Endometrial microvascular endothelial cells (primary cell): ENCODE data around the gene STK16. TPM values are rescaled to one million over a fixed set of nuclear protein-coding genes. Genes with fewer than 3 reads are reported as not detected.
"Not testable (repeated sequence)": the region's sequence is repeated elsewhere in the genome, so short reads cannot be mapped to it uniquely, and the experiment has no call there.

ENCODE experiments used
- in situ Hi-C: cut with HindIII; loops from 2 replicates; pipeline ENCODE4 v1.10.0; 2017; ENCODE audit warnings: low sequenced_read_pairs, low pct_unique_long_range_greater_than_20kb; ENCODE audit errors: inconsistent ontology term
- total RNA-seq: library from RNA; depleted of rRNA; stranded (reverse); fragments of >200 nt; gene quantifications from one replicate; pipeline ENCODE4 v1.2.3, GENCODE V29; 2015; ENCODE audit errors: inconsistent ontology term

STK16 gene
- total RNA-seq, 1 donor from 2014 or later = 5.5 TPM

- in situ Hi-C loops = no loop called here
Measured at GRCh38 chr2:219230059-219230540, 15.2 kb upstream of the STK16 start.

- in situ Hi-C loops = no loop called here
Measured at GRCh38 chr2:219234331-219234730, 10.9 kb upstream of the STK16 start.

GRCh38 chr2:219243291-219243761, 2.0 kb upstream of the STK16 start:
- in situ Hi-C loops = no loop called here

DNA sequence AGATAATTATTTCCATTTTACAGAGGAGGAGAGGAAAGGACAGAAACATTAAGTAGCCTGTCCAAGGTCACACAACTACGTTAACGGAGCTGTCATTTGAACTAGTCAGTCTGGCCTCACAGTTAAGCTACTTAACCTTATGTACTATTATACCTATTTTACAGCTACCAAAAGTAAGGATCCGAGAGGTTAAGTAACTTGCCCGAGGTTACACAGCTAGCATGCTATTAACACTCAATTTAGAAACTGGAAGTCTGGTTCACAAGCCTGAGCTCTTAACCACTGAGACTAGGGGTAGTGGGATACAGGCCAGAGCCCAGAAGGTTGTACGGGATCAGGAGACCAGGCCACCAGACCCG, 511 bp upstream of the STK16 start:
- in situ Hi-C loops = no loop called here

GRCh38 chr2:219245899-219246230, 586 bp downstream of the STK16 start:
- in situ Hi-C loops = no loop called here

GRCh38 chr2:219246559-219246958, 1.3 kb downstream of the STK16 start:
- in situ Hi-C loops = no loop called here

GRCh38 chr2:219247678-219248642, 2.7 kb downstream of the STK16 start:
- in situ Hi-C loops = no loop called here

DNA sequence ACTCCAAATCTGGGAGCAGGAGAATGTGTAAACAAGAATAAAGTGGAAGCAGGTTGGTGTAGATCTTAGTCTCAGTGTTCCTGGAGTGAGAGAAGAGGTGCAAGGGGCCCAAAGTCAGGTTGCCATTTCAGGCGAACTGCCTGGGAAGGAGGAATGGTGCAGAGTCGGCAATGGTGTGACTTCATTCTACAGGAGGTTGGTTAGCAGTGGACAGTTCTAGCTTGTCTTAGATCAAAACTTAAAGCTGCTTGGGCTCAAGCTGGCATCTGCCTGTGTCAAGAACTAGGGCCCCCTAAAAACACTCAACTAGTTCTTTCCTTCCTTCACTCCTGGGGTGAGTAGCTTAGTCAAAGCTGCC, 3.5 kb downstream of the STK16 start:
- in situ Hi-C loops = no loop called here

- in situ Hi-C loops = no loop called here
Measured at GRCh38 chr2:219249203-219249980, 4.1 kb downstream of the STK16 start.

GRCh38 chr2:219250049-219250781, 4.9 kb downstream of the STK16 start:
- in situ Hi-C loops = no loop called here

DNA sequence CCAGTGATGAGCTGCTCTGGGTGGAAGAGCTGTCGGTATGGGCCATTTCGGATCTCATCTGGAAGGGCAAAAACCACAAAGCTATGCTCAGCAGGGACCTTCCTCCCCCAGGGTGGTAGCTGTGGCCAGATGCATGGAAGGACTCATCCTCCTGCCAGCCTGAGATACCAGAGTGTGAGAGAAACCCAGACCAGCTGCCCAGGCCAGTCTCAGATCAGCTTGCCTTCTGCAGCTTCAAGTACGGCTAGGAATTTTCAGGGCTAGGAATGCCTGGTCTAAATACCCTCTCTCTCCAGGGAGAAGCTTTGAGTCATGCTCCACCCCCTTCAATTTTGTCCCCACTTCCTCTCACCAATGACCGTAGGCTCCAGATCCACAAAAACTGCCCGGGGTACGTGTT, 6.4 kb downstream of the STK16 start:
- in situ Hi-C loops = no loop called here

GRCh38 chr2:219252084-219252483, 6.8 kb downstream of the STK16 start:
- in situ Hi-C loops = no loop called here

DNA sequence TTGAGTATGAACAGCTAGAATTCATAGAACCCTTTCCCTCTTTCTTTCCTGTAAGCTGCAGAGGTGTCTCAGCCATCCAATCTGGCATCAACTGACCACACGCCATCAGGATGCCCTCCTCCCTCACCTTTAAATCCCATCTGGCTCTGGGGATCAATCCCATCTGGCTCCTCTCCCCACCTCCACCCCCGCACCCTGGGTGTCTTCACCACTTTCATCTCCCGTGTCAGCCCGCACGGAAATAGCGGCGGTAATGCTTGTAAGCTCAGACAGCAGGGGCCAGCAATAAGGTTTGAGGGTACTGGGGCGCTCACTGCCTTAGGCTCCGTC, 7.3 kb downstream of the STK16 start:
- in situ Hi-C loops = no loop called here

GRCh38 chr2:219252900-219253752, 7.8 kb downstream of the STK16 start, which contains the start of gene TUBA4B:
TSS of gene TUBA4B (plus strand) at chr2:219253243. CDS start at chr2:219253408, 165 bp downstream.
- in situ Hi-C loops = no loop called here

DNA sequence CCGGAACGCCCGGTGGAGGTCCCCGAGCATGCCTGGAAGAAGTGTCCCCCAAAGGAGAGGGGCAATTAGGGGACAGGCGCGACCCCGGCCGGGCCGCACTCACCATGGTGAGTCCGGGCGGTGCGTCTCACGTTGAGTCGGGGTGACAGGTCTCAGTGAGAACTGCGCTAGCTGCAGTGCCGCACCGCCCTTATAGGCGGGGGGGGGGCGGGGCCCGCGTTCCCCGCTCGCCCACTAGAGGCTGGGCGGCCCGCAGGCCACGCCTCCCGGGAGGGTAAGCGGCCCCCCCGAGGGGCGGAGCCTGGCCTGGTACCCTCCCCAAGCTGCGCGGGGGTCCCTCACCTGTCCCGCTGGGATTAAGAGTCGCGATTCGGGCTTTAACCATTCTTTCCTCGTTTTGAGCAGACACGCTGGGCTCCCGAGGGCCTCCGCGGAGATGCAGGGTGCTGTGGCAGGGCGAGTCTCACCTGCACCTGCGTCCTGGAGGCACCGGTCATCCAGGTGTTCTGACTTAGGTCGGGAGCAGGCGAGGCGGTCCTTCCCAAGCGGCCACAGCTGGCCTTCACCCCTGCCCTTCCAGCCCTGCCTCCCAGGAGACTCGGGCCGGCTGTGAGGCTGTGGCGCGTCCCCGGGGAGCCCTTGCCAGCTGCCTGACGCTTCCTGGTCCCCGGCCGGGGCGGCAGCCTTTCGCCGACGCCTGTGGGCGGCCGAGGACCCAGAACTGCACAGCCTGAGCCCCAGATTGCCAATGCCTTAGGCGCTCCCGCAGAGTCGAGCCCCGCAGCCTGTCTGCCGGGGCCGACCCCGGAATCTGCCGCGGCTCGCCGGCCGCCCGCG, 8.7 kb downstream of the STK16 start, which contains the start of gene TUBA4A:
TUBA4A (minus strand) TSS at position 166 of the 837 bp plus-strand sequence; CDS start at position 106, 60 bp downstream.
- in situ Hi-C loops = no loop called here

- in situ Hi-C loops = no loop called here
Measured at GRCh38 chr2:219254590-219255201, 9.4 kb downstream of the STK16 start.

- in situ Hi-C loops = not testable (repeated sequence)
Measured at GRCh38 chr2:219258942-219259341, 13.7 kb downstream of the STK16 start.
